ENCODE results near the gene NFATC4. TPM values are rescaled to one million over a fixed set of nuclear protein-coding genes. Genes with fewer than 3 reads are reported as not detected.

The NFATC4 gene
- total RNA-seq, 1 experiment from 2014 or later, result 60.7 TPM

DNA sequence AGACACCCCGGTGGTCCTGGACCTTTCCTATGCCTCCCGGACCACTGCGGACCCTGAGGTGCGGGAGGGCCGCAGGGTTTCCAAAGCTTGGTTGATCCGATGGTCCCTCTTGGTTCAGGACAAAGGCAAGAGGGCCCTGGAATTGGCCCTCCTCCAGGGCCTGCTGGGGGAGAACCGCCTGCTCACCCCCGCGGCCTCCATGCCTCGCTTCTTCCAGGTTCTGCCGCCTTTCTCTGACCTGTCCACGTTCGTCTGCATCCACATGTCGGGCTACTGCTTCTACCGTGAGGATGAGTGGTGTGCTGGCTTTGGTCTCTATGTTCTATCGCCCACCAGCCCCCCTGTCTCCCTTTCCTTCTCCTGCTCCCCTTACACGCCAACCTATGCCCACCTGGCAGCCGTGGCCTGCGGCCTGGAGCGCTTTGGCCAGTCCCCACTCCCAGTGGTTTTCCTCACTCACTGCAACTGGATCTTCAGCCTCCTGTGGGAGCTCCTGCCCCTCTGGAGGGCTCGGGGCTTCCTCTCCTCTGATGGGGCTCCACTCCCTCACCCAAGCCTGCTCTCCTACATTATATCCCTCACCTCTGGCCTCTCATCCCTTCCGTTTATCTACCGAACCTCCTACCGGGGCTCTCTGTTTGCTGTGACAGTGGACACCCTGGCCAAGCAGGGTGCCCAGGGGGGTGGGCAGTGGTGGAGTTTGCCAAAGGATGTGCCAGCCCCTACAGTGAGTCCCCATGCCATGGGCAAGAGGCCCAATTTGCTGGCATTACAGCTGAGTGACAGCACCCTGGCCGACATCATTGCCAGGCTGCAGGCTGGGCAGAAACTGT lies 47.7 kb downstream of the NFATC4 start (continued):
- TF ChIP-seq, protein P1, sequence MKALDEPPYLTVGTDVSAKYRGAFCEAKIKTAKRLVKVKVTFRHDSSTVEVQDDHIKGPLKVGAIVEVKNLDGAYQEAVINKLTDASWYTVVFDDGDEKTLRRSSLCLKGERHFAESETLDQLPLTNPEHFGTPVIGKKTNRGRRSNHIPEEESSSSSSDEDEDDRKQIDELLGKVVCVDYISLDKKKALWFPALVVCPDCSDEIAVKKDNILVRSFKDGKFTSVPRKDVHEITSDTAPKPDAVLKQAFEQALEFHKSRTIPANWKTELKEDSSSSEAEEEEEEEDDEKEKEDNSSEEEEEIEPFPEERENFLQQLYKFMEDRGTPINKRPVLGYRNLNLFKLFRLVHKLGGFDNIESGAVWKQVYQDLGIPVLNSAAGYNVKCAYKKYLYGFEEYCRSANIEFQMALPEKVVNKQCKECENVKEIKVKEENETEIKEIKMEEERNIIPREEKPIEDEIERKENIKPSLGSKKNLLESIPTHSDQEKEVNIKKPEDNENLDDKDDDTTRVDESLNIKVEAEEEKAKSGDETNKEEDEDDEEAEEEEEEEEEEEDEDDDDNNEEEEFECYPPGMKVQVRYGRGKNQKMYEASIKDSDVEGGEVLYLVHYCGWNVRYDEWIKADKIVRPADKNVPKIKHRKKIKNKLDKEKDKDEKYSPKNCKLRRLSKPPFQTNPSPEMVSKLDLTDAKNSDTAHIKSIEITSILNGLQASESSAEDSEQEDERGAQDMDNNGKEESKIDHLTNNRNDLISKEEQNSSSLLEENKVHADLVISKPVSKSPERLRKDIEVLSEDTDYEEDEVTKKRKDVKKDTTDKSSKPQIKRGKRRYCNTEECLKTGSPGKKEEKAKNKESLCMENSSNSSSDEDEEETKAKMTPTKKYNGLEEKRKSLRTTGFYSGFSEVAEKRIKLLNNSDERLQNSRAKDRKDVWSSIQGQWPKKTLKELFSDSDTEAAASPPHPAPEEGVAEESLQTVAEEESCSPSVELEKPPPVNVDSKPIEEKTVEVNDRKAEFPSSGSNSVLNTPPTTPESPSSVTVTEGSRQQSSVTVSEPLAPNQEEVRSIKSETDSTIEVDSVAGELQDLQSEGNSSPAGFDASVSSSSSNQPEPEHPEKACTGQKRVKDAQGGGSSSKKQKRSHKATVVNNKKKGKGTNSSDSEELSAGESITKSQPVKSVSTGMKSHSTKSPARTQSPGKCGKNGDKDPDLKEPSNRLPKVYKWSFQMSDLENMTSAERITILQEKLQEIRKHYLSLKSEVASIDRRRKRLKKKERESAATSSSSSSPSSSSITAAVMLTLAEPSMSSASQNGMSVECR (CRISPR knock-in tag; IDR thresholded peaks at IDR 0.05; ENCODE audit: borderline replicate concordance), result no peak
- TF ChIP-seq FOXJ3 (CRISPR knock-in tag; IDR thresholded peaks at IDR 0.05; ENCODE audit: borderline replicate concordance) (no peak), FOXP4 (CRISPR knock-in tag; IDR thresholded peaks at IDR 0.05) (no peak), NFYB (CRISPR knock-in tag; conservative IDR thresholded peaks at IDR 0.05; ENCODE audit: low read depth) (no peak), MXD4 (CRISPR knock-in tag; IDR thresholded peaks at IDR 0.05; ENCODE audit: borderline replicate concordance) (no peak), SP1 (CRISPR knock-in tag; conservative IDR thresholded peaks at IDR 0.05) (no peak), NFATC4 (CRISPR knock-in tag; IDR thresholded peaks at IDR 0.05) (no peak), ZNF423 (CRISPR knock-in tag; IDR thresholded peaks at IDR 0.05) (no peak), CBFB (CRISPR knock-in tag; IDR thresholded peaks at IDR 0.05; ENCODE audit: low read depth) (no peak), GTF2I (CRISPR knock-in tag; conservative IDR thresholded peaks at IDR 0.05) (no peak)
- TF ChIP-seq, protein P2, sequence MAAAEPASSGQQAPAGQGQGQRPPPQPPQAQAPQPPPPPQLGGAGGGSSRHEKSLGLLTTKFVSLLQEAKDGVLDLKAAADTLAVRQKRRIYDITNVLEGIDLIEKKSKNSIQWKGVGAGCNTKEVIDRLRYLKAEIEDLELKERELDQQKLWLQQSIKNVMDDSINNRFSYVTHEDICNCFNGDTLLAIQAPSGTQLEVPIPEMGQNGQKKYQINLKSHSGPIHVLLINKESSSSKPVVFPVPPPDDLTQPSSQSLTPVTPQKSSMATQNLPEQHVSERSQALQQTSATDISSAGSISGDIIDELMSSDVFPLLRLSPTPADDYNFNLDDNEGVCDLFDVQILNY (CRISPR knock-in tag; IDR thresholded peaks at IDR 0.05), result no peak
- TF ChIP-seq, protein P3, sequence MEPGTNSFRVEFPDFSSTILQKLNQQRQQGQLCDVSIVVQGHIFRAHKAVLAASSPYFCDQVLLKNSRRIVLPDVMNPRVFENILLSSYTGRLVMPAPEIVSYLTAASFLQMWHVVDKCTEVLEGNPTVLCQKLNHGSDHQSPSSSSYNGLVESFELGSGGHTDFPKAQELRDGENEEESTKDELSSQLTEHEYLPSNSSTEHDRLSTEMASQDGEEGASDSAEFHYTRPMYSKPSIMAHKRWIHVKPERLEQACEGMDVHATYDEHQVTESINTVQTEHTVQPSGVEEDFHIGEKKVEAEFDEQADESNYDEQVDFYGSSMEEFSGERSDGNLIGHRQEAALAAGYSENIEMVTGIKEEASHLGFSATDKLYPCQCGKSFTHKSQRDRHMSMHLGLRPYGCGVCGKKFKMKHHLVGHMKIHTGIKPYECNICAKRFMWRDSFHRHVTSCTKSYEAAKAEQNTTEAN (CRISPR knock-in tag; IDR thresholded peaks at IDR 0.05), result no peak
- TF ChIP-seq, protein P4, sequence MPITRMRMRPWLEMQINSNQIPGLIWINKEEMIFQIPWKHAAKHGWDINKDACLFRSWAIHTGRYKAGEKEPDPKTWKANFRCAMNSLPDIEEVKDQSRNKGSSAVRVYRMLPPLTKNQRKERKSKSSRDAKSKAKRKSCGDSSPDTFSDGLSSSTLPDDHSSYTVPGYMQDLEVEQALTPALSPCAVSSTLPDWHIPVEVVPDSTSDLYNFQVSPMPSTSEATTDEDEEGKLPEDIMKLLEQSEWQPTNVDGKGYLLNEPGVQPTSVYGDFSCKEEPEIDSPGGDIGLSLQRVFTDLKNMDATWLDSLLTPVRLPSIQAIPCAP (CRISPR knock-in tag; IDR thresholded peaks at IDR 0.05), result no peak

- Mint-ChIP-seq H3K9me3 (no peaks in the 10 kb centered on the region), H3K4me3 (no peak overlapping the region), H3K27me3 (ENCODE audit: low read depth) (peaks cover 28% of the 10 kb centered on the region), H3K4me1 (no peaks in the 10 kb centered on the region), H3K27ac (no peak overlapping the region), H3K36me3 (peaks cover 9% of the 10 kb centered on the region; the same call in 1 of the 2 replicates)
- ChIA-PET CTCF (interaction anchor here (0.7 to 5.4 kb wide), 7 partner anchors 9 to 83 kb away, joined by 3 to 37 read pairs (median 4); partner anchors contain the start of genes ADCY4, CBLN3, KHNYN and NYNRIN), POLR2A (interaction anchor here (0.9 kb wide), 1 partner anchor 17 kb away, joined by 3 read pairs; no protein-coding TSS in a partner anchor)
- no peak for ATAC-seq
- DNase-seq (ENCODE audit: low spot score), result no peak
- no peak for TF ChIP-seq FOXJ3 (CRISPR knock-in tag; IDR thresholded peaks at IDR 0.05; ENCODE audit: borderline replicate concordance)
- TF ChIP-seq, protein P5, sequence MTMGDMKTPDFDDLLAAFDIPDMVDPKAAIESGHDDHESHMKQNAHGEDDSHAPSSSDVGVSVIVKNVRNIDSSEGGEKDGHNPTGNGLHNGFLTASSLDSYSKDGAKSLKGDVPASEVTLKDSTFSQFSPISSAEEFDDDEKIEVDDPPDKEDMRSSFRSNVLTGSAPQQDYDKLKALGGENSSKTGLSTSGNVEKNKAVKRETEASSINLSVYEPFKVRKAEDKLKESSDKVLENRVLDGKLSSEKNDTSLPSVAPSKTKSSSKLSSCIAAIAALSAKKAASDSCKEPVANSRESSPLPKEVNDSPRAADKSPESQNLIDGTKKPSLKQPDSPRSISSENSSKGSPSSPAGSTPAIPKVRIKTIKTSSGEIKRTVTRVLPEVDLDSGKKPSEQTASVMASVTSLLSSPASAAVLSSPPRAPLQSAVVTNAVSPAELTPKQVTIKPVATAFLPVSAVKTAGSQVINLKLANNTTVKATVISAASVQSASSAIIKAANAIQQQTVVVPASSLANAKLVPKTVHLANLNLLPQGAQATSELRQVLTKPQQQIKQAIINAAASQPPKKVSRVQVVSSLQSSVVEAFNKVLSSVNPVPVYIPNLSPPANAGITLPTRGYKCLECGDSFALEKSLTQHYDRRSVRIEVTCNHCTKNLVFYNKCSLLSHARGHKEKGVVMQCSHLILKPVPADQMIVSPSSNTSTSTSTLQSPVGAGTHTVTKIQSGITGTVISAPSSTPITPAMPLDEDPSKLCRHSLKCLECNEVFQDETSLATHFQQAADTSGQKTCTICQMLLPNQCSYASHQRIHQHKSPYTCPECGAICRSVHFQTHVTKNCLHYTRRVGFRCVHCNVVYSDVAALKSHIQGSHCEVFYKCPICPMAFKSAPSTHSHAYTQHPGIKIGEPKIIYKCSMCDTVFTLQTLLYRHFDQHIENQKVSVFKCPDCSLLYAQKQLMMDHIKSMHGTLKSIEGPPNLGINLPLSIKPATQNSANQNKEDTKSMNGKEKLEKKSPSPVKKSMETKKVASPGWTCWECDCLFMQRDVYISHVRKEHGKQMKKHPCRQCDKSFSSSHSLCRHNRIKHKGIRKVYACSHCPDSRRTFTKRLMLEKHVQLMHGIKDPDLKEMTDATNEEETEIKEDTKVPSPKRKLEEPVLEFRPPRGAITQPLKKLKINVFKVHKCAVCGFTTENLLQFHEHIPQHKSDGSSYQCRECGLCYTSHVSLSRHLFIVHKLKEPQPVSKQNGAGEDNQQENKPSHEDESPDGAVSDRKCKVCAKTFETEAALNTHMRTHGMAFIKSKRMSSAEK (CRISPR knock-in tag; IDR thresholded peaks at IDR 0.05; ENCODE audit: borderline replicate concordance), result no peak
- no peak for TF ChIP-seq TEAD4 (CRISPR knock-in tag; IDR thresholded peaks at IDR 0.05)
- TF ChIP-seq, protein P6, sequence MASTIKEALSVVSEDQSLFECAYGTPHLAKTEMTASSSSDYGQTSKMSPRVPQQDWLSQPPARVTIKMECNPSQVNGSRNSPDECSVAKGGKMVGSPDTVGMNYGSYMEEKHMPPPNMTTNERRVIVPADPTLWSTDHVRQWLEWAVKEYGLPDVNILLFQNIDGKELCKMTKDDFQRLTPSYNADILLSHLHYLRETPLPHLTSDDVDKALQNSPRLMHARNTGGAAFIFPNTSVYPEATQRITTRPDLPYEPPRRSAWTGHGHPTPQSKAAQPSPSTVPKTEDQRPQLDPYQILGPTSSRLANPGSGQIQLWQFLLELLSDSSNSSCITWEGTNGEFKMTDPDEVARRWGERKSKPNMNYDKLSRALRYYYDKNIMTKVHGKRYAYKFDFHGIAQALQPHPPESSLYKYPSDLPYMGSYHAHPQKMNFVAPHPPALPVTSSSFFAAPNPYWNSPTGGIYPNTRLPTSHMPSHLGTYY (CRISPR knock-in tag; IDR thresholded peaks at IDR 0.05), result no peak
- TF ChIP-seq FOXK1 (CRISPR knock-in tag; IDR thresholded peaks at IDR 0.05), result no peak
- no peak for TF ChIP-seq ZNF423 (CRISPR knock-in tag; IDR thresholded peaks at IDR 0.05)
Measured at GRCh38 chr14:24416254-24416931, 48.4 kb downstream of the NFATC4 start.
